SK-N-MC (cell line): ENCODE results near the gene GGT7.

ENCODE experiments used
- EZH2 ChIP-seq: fragments of 200-600 bp; sonication (generic); IDR thresholded peaks from one replicate; pipeline ENCODE4 v1.6.1; 2017; ENCODE audit warnings: antibody characterized with exemption
- POLR2AphosphoS5 ChIP-seq: IDR thresholded peaks from 2 replicates; pipeline ENCODE4 v1.6.1; 2012; ENCODE audit warnings: mild to moderate bottlenecking, low read depth, low read length, borderline replicate concordance

- TF ChIP-seq POLR2AphosphoS5 = peak; percentile 74
- TF ChIP-seq EZH2 = no peak
These were observed 4.0 kb upstream of the GGT7 start, which contains the start of gene ACSS2 for GRCh38 chr20:34876406-34877282.
